ENCODE data around the gene LENG8. TPM values are rescaled to one million over a fixed set of nuclear protein-coding genes. Genes with fewer than 3 reads are reported as not detected.
"Not testable (repeated sequence)": the region's sequence is repeated elsewhere in the genome, so short reads cannot be mapped to it uniquely, and the experiment has no call there.

The LENG8 gene
- total RNA-seq, 2 donors from 2014 or later = 282 to 305 TPM

- no peaks in the 10 kb centered on the region for H3K27me3 ChIP-seq (replicated peaks; ENCODE audit: insufficient read depth)
- H3K4me1 ChIP-seq (ENCODE audit: control insufficient read depth in 1 of 2, low read depth in 2 of 2) = peaks cover 9 to 23% of the 10 kb centered on the region in 2 donors
- TF ChIP-seq, protein P1, sequence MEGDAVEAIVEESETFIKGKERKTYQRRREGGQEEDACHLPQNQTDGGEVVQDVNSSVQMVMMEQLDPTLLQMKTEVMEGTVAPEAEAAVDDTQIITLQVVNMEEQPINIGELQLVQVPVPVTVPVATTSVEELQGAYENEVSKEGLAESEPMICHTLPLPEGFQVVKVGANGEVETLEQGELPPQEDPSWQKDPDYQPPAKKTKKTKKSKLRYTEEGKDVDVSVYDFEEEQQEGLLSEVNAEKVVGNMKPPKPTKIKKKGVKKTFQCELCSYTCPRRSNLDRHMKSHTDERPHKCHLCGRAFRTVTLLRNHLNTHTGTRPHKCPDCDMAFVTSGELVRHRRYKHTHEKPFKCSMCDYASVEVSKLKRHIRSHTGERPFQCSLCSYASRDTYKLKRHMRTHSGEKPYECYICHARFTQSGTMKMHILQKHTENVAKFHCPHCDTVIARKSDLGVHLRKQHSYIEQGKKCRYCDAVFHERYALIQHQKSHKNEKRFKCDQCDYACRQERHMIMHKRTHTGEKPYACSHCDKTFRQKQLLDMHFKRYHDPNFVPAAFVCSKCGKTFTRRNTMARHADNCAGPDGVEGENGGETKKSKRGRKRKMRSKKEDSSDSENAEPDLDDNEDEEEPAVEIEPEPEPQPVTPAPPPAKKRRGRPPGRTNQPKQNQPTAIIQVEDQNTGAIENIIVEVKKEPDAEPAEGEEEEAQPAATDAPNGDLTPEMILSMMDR (IDR thresholded peaks at IDR 0.05) = no peak
- DNase-seq (ENCODE audit: low spot score) (peak; percentile 75), ATAC-seq (ENCODE audit: insufficient number of reproducible peaks, low FRiP score, low read depth) (peak; percentile 40)
- no peaks in the 10 kb centered on the region for H3K9me3 ChIP-seq
- peak overlapping the region; percentile 75 for H3K4me3 ChIP-seq
- peak overlapping the region; percentile 96 to 97 for H3K27ac ChIP-seq
- H3K36me3 ChIP-seq = peaks cover 30% of the 10 kb centered on the region
These were observed 15.1 kb downstream of the LENG8 start for GRCh38 chr19:54464044-54464629.

DNA sequence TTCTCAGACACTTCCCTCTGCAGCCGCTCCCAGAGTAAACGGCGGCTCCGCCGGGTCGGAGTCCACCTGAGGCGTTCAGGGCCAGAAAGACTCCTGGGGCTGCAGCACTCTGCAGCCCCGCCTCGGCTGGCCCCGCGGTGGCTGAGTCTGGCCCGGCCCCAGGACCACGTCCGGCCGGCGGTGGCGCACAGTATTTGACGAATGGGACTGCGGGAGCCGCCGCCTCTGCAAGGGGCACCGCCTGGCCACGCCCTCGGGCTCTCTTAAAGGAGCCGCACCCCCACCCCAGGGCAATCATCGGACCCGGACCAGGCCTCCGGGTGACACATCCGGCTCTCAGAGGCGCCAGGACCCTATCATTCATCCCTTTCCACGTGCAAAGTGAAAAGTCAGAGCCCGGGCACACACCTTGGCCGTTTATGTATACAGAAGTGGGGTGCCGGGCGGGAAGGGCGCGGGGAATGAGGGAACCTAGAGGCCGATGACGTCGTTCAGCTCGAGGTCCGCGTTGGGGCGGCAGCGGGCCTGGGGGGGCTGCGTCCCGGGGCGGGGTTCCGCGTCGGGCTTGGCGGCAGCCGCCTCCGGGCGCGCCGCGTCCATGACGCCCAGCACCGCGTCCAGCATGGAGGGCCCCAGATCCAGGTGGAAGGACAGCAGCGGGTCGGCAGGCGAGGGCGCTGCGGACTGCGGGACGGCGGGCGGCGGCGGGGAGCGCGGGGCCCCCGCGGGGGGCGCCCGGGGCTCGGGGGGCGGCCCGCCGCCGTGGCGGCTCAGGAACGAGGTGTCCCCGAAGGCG is 15.8 kb downstream of the LENG8 start:
- Histone ChIP-seq H3K36me3 (peaks cover 23% of the 10 kb centered on the region), H3K9me3 (no peaks in the 10 kb centered on the region), H3K4me3 (peak overlapping the region; percentile 75), H3K4me1 (ENCODE audit: control insufficient read depth in 1 of 2, low read depth in 2 of 2) (peaks cover 9 to 24% of the 10 kb centered on the region in 2 donors), H3K27me3 (replicated peaks; ENCODE audit: insufficient read depth) (no peaks in the 10 kb centered on the region), H3K27ac (peak overlapping the region; percentile 96 to 97)
- TF ChIP-seq, protein P1 (IDR thresholded peaks at IDR 0.05) = no peak
- DNase-seq (ENCODE audit: low spot score) (peak; percentile 74), ATAC-seq (ENCODE audit: insufficient number of reproducible peaks, low FRiP score, low read depth) (peak; percentile 58)

DNA sequence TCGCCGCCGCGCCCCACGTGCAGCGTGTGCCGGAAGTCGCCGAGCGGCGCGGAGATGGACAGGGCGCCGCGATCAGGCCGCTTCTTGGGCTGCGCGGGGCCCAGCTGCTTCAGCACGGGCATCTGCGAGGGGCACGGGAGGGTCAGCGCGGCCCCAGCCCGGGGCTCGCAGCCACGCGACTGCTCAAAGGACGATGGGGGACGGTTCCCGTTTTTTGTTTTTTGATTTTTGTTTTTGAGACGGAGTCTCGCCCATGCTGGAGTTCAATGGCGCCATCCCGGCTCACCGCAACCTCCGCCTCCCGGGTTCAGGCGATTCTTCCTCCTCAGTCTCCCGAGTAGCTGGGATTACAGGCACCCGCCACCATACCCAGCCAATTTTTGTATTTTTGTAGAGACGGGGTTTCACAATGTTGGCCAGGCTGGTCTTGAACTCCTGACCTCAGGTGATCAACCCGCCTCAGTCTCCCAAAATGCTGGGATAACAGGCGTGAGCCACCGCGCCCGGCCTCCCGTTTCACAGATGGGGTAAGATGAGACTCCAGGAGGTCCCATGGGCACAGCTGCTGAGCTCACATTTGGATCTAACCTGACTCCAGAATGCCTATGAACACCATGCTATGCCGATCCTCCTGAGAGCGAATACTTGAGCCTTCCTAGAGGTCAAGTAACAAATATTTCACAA is 16.6 kb downstream of the LENG8 start:
- no peak overlapping the region for H3K27ac ChIP-seq
- no peak overlapping the region for H3K4me3 ChIP-seq
- H3K4me1 ChIP-seq (ENCODE audit: control insufficient read depth in 1 of 2, low read depth in 2 of 2) = peaks cover 9 to 31% of the 10 kb centered on the region in 2 donors
- TF ChIP-seq, protein P1 (IDR thresholded peaks at IDR 0.05) = no peak
- peaks cover 17% of the 10 kb centered on the region for H3K36me3 ChIP-seq
- H3K27me3 ChIP-seq (replicated peaks; ENCODE audit: insufficient read depth) = no peaks in the 10 kb centered on the region
- H3K9me3 ChIP-seq = no peaks in the 10 kb centered on the region
- no peak for DNase-seq (ENCODE audit: low spot score)
- ATAC-seq (ENCODE audit: insufficient number of reproducible peaks, low FRiP score, low read depth) = no peak

GRCh38 chr19:54466110-54466480 is 17.1 kb downstream of the LENG8 start:
- not testable (repeated sequence) for ATAC-seq (ENCODE audit: insufficient number of reproducible peaks, low FRiP score, low read depth); H3K27me3 ChIP-seq (replicated peaks; ENCODE audit: insufficient read depth); H3K4me3 ChIP-seq; H3K27ac ChIP-seq; H3K9me3 ChIP-seq; DNase-seq (ENCODE audit: low spot score)
- peaks cover 9 to 36% of the 10 kb centered on the region in 2 donors for H3K4me1 ChIP-seq (ENCODE audit: control insufficient read depth in 1 of 2, low read depth in 2 of 2)
- H3K36me3 ChIP-seq = peaks cover 12% of the 10 kb centered on the region

GRCh38 chr19:54469496-54469934 is 20.5 kb downstream of the LENG8 start:
- Histone ChIP-seq H3K4me3 (no peak overlapping the region), H3K4me1 (ENCODE audit: control insufficient read depth in 1 of 2, low read depth in 2 of 2) (peaks cover 3 to 28% of the 10 kb centered on the region in 2 donors), H3K27me3 (replicated peaks; ENCODE audit: insufficient read depth) (no peaks in the 10 kb centered on the region), H3K27ac (no peak overlapping the region), H3K9me3 (no peaks in the 10 kb centered on the region), H3K36me3 (no peaks in the 10 kb centered on the region)
- ATAC-seq (ENCODE audit: insufficient number of reproducible peaks, low FRiP score, low read depth) (no peak), DNase-seq (ENCODE audit: low spot score) (no peak)
- TF ChIP-seq, protein P1 (IDR thresholded peaks at IDR 0.05) = no peak
